Purkinje cell (primary cell): ENCODE data around the gene MRPS15. TPM values are rescaled to one million over a fixed set of nuclear protein-coding genes. Genes with fewer than 3 reads are reported as not detected.

ENCODE experiments used
- polyA plus RNA-seq: library from polyadenylated mRNA; unstranded; fragments of >200 nt; fragmentation: Nextera tagmentation; gene quantifications from 2 replicates; pipeline ENCODE4 v1.2.1, GENCODE V29; 2014

The MRPS15 gene
- 90.8 and 109 TPM in 2 replicates for polyA plus RNA-seq

DNA sequence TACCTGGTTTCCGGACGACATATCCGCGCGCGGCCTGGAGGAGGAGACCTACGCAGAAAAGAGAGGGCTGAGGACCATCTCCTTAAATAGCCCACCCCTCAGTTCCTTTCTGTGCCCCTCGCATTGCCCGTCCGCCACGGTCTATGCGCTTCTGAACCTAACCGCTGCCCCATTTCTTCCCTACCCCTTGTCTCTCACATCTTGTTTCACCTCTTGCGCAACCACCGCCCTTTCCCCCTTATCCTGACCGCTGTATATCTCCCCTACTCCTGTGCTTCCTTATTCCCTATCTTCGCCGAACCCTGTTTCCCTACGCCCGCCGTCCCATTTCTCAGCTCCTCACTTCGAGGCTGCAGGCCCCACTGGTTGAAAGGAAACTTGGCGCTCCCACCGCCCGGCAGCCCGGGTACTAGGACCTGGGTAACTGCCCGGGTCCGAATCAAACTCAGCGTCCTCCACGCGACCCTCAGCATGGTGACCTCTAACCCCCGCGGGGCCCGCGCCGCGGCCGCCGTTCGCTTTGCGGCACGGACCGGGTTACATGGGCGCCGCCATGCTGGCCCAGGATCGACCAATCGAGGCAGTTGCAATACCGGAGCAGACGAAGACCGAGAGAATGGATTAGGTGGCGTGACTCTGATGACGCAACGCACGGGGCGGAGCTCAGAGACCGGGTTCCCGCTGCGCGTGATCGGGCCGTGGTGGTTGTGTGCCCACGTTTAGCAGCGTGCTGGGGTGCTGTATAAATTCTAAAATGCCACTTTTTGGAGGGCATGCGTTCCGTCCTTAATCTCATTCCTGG is at the start of gene MRPS15:
MRPS15 (minus strand) TSS at position 582 of the 802 bp plus-strand sequence; CDS start at position 473, 109 bp downstream.

DNA sequence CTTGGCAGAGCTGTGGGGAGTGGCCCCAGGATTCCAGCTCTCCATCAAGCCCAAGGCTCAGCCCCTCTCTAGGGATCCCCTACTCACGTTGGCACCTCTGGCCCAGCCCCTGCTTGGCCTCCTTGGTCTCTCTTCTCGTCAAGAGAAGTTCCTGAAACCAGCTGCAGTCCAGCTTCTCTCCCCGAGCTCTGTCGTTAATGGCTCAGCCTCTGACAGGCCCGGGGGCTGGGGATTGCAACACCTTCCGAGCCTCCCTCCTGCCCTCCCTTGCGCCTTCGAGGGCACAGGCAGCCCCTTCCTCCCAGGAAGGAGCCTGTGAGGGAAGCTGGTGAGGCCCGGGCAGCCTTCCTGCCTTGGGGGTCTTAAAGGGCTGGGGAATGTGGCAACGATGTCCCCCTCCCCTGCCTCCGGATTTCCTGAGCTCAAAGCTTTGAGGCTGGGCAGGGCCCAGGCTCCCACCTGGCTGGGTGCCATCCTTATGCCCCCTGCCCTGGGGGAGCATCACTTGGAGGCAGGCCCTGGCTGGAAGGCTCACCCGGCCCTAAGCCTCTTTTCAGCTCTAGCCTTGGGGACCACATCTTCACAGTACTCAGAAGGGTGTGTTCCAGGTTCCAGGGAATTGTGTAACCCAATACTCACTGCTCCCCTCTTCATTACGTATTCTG is 18.7 kb upstream of the MRPS15 start, which contains the start of gene CSF3R:
CSF3R (minus strand) TSS at position 190 of the 665 bp plus-strand sequence. CDS start 3,417 bp downstream, outside the sequence.

DNA sequence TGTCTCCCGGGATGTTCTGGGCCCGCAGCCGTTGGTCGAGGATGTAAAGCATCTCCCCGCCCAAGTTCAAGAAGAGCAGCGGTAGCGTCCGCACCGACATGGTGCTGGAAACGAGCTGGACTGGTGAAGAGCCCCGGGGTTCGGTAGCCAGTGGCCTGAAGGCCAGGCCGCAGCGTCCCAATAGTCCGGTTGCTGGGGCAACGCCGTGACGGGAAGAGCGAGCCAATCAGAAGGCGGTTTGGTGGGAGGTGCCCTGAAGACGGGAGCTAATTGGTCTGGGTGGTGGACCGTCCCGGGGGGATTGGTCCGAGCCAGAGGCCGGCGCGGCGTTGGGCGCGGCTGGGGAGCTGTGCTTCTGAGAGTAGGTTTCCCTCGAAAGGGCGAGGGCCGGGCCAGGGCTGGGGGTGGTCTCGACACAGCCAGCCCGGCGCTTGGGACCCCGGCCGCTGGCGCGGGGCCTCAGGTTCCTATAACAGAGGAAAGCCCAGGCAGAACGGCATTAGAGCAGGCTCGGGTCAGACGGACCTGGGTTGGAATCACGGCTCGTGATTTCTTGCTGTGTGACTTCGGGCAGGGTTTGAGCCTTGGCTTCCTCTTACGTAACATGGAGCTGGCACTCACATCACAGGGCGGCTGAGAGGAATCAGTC is 13.8 kb downstream of the MRPS15 start, which contains the start of gene OSCP1:
OSCP1 (minus strand) TSS at position 182 of the 649 bp plus-strand sequence; CDS start at position 100, 82 bp downstream.

Other genes with a start within 250 kb of the MRPS15 start
- 44.4 and 61.2 TPM in 2 replicates for gene THRAP3, start 239.9 kb downstream of the MRPS15 start, polyA plus RNA-seq
- 0.13 and 0.73 TPM in 2 replicates for gene SH3D21, start 158.0 kb downstream of the MRPS15 start, polyA plus RNA-seq
- 0.24 TPM in 1 of 2 replicates, not detected in the other for gene EVA1B, start 140.7 kb downstream of the MRPS15 start, polyA plus RNA-seq
- gene STK40, start 78.5 kb downstream of the MRPS15 start, polyA plus RNA-seq, result 0.39 and 1.2 TPM in 2 replicates
- 37.8 and 55.1 TPM in 2 replicates for gene LSM10, start 66.5 kb downstream of the MRPS15 start, polyA plus RNA-seq
- 51.8 and 57.1 TPM in 2 replicates for gene OSCP1, start 13.9 kb downstream of the MRPS15 start, polyA plus RNA-seq
- not detected in 2 replicates for gene CSF3R, start 18.5 kb upstream of the MRPS15 start, polyA plus RNA-seq